Fibroblast of villous mesenchyme (primary cell): ENCODE data around the gene SMYD3. TPM values are rescaled to one million over a fixed set of nuclear protein-coding genes. Genes with fewer than 3 reads are reported as not detected.

Source experiments
- DNase-seq: peaks from one replicate; pipeline ENCODE4 v3.0.0-alpha.2; 2010; ENCODE audit warnings: low read depth
- H3K4me3 ChIP-seq: 2 replicates; pipeline ENCODE4 v1.5.1; 2011; ENCODE audit warnings: low read depth, mild to moderate bottlenecking, low read length
- CTCF ChIP-seq: IDR thresholded peaks from 2 replicates; pipeline ENCODE4 v1.5.1; 2012; ENCODE audit warnings: low read depth, mild to moderate bottlenecking, low read length; ENCODE audit not compliant: insufficient read depth
- total RNA-seq: library from RNA; depleted of rRNA; stranded (reverse); fragments of >200 nt; gene quantifications from 2 replicates; pipeline ENCODE4 v1.2.3, GENCODE V29; 2012

SMYD3 gene
- total RNA-seq, 1 donor: 35.4 TPM

- DNase-seq: peak; percentile 91
- no peak for TF ChIP-seq CTCF
- H3K4me3 ChIP-seq: no peak overlapping the region
Measured at GRCh38 chr1:246110343-246111219, 396.5 kb downstream of the SMYD3 start.

GRCh38 chr1:246108278-246108925 lies 398.7 kb downstream of the SMYD3 start:
- DNase-seq: no peak
- TF ChIP-seq CTCF: no peak

GRCh38 chr1:246107516-246108277 lies 399.4 kb downstream of the SMYD3 start:
- H3K4me3 ChIP-seq: no peak overlapping the region
- TF ChIP-seq CTCF: no peak
- DNase-seq: no peak

More at GRCh38 chr1:246108278-246108925, 398.7 kb downstream of the SMYD3 start:
- H3K4me3 ChIP-seq: no peak overlapping the region

- DNase-seq: no peak
- TF ChIP-seq CTCF: no peak
- H3K4me3 ChIP-seq: no peak overlapping the region
Measured at GRCh38 chr1:246106342-246106763, 400.7 kb downstream of the SMYD3 start.

GRCh38 chr1:246104927-246105326 lies 402.2 kb downstream of the SMYD3 start:
- H3K4me3 ChIP-seq: no peak overlapping the region
- TF ChIP-seq CTCF: no peak
- no peak for DNase-seq

GRCh38 chr1:246099570-246099969 lies 407.5 kb downstream of the SMYD3 start:
- no peak for DNase-seq
- no peak overlapping the region for H3K4me3 ChIP-seq
- no peak for TF ChIP-seq CTCF
